ENCODE data around the gene TNN. TPM values are rescaled to one million over a fixed set of nuclear protein-coding genes. Genes with fewer than 3 reads are reported as not detected.

Gene TNN
- total RNA-seq, 3 donors from 2014 or later (not counting 1 experiment from before 2014, with no cell fraction given): not detected

DNA sequence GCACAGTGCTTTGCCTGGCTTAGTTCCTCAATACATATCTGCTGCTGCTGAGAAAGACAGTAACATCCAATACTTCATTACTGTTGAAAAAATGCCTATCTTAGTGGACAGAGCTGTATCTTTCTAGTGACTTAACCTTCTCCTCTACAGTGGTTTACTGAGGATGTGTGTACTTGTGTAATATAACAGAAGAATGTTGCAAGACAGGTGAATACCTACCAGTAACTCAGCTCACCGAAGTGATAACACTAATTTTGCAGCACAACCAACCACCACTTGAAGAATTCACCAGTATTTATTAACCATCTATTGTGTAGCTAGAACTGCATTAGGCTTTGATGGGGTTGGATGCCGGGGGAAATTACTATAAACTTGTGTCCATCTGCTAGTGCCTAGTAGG is 16.6 kb upstream of the TNN start:
- H3K27me3 Mint-ChIP-seq (ENCODE audit: low read depth in 2 of 2): peaks cover 32 to 63% of the 10 kb centered on the region in 2 donors

DNA sequence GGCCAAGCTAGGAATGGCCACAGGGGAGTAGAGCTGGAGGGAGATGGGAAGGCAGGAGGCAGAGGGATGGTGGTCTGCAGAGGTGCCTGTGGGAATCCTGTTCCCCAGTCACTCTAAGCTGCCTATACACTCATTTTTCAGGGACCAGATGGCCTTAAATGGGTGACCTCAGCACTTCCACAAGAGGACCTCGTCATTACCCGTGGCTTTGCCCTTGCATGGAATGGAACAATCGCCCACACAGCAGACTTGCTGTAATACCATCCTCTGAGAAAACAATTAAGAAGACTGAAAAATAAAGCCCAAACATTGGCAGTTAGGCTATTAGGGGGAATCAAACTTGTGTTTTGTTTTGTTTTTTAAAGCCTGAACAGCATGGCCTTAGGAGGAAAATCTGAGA is 12.9 kb upstream of the TNN start:
- ATAC-seq: no peak
- Mint-ChIP-seq H3K4me1 (no peaks in the 10 kb centered on the region), H3K27me3 (ENCODE audit: low read depth in 2 of 2) (peaks cover 19 to 61% of the 10 kb centered on the region in 2 donors), H3K4me3 (no peak overlapping the region), H3K36me3 (peaks cover 7% of the 10 kb centered on the region), H3K27ac (no peak overlapping the region), H3K9me3 (peaks cover 0 to 2% of the 10 kb centered on the region in 2 donors)
- intact Hi-C loops (cut with micrococcal nuclease): no loop called here
- Histone ChIP-seq H3K9me3 (ENCODE audit: control insufficient read depth, insufficient read depth, low read length) (no peaks in the 10 kb centered on the region), H3K36me3 (ENCODE audit: control insufficient read depth, insufficient read depth, low read length) (no peaks in the 10 kb centered on the region), H3K4me3 (ENCODE audit: low read length) (no peak overlapping the region), H3K27ac (ENCODE audit: low read length) (no peak overlapping the region), H3K27me3 (ENCODE audit: control insufficient read depth, insufficient read depth, low read length) (peaks cover 2% of the 10 kb centered on the region), H3K4me1 (ENCODE audit: control insufficient read depth, insufficient read depth, low read length) (no peaks in the 10 kb centered on the region)
- WGBS (ENCODE audit: insufficient coverage): 88% methylated on average over 3 of the region's 3 CpGs
- DNase-seq: no peak
- TF ChIP-seq CTCF (IDR thresholded peaks at IDR 0.05): no peak

More for the DNA sequence above, 16.6 kb upstream of the TNN start:
- Mint-ChIP-seq H3K9me3 (no peaks in the 10 kb centered on the region), H3K4me3 (no peak overlapping the region), H3K27ac (no peak overlapping the region), H3K4me1 (no peaks in the 10 kb centered on the region), H3K36me3 (peaks cover 4% of the 10 kb centered on the region)
- DNase-seq: no peak
- H3K4me3 ChIP-seq (ENCODE audit: low read length): no peak overlapping the region
- no peaks in the 10 kb centered on the region for H3K4me1 ChIP-seq (ENCODE audit: control insufficient read depth, insufficient read depth, low read length)
- H3K27ac ChIP-seq (ENCODE audit: low read length): no peak overlapping the region
- ATAC-seq: no peak
- no peaks in the 10 kb centered on the region for H3K9me3 ChIP-seq (ENCODE audit: control insufficient read depth, insufficient read depth, low read length)
- peaks cover 7% of the 10 kb centered on the region for H3K27me3 ChIP-seq (ENCODE audit: control insufficient read depth, insufficient read depth, low read length)
- intact Hi-C loops (cut with micrococcal nuclease): no loop called here
- H3K36me3 ChIP-seq (ENCODE audit: control insufficient read depth, insufficient read depth, low read length): no peaks in the 10 kb centered on the region
- TF ChIP-seq CTCF (IDR thresholded peaks at IDR 0.05): no peak
- WGBS (ENCODE audit: insufficient coverage): 67% methylated on average over 2 of the region's 2 CpGs

DNA sequence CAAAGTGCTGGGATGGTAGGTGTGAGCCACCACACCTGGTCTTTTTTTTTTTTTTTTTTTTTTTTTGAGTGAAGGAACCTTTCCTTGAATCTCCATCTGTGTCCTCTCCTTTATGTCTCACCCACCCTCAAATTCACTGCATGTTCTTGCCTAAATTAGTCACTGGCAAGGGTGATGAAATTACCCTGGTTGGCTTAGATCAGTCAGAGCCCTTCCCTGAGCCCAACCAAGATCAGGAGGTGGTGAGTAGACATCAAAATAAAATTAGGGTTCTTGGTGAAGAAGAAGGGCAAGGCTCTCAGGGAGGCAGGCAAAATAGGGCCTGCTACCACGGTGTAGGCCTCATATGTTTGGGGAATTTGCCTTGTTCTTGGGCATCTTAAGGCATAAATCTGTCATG is 5.3 kb upstream of the TNN start:
- intact Hi-C loops (cut with micrococcal nuclease): no loop called here
- no peak overlapping the region for H3K4me3 ChIP-seq (ENCODE audit: low read length)
- Mint-ChIP-seq H3K27me3 (ENCODE audit: low read depth in 2 of 2) (peaks cover 5 to 18% of the 10 kb centered on the region in 2 donors), H3K27ac (no peak overlapping the region), H3K4me3 (no peak overlapping the region), H3K36me3 (no peaks in the 10 kb centered on the region), H3K9me3 (no peaks in the 10 kb centered on the region), H3K4me1 (no peaks in the 10 kb centered on the region)
- no peak overlapping the region for H3K27ac ChIP-seq (ENCODE audit: low read length)
- H3K27me3 ChIP-seq (ENCODE audit: control insufficient read depth, insufficient read depth, low read length): no peaks in the 10 kb centered on the region
- H3K36me3 ChIP-seq (ENCODE audit: control insufficient read depth, insufficient read depth, low read length): no peaks in the 10 kb centered on the region
- no peaks in the 10 kb centered on the region for H3K4me1 ChIP-seq (ENCODE audit: control insufficient read depth, insufficient read depth, low read length)
- DNase-seq: no peak
- no peak for ATAC-seq
- TF ChIP-seq CTCF (IDR thresholded peaks at IDR 0.05): no peak
- H3K9me3 ChIP-seq (ENCODE audit: control insufficient read depth, insufficient read depth, low read length): no peaks in the 10 kb centered on the region
- 82% methylated on average over 1 of the region's 1 CpG for WGBS (ENCODE audit: insufficient coverage)

DNA sequence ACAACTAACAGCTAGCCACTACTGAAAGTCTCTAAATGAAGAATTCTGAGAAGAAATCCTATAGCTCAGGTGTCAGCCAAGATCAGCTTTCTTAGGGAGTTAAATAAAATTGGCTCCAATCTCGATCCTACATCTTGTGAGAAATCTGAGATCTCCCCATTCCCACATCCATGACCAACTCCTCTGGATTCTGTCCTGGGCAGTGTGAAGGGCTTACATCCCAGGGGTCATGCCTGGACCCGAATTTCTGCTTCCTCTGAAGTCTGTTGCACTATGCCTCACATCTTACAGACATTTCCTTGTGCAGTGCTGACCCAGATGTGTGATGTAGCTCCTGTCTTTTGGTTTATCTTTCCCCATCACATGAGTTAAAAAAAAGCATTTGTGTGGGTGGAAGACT is 4.8 kb upstream of the TNN start:
- Mint-ChIP-seq H3K27me3 (ENCODE audit: low read depth in 2 of 2) (peaks cover 0 to 18% of the 10 kb centered on the region in 2 donors), H3K9me3 (no peaks in the 10 kb centered on the region), H3K36me3 (no peaks in the 10 kb centered on the region), H3K27ac (no peak overlapping the region), H3K4me1 (no peaks in the 10 kb centered on the region), H3K4me3 (no peak overlapping the region)
- no peaks in the 10 kb centered on the region for H3K9me3 ChIP-seq (ENCODE audit: control insufficient read depth, insufficient read depth, low read length)
- DNase-seq (no peak), ATAC-seq (no peak)
- no peaks in the 10 kb centered on the region for H3K36me3 ChIP-seq (ENCODE audit: control insufficient read depth, insufficient read depth, low read length)
- H3K4me3 ChIP-seq (ENCODE audit: low read length): no peak overlapping the region
- H3K4me1 ChIP-seq (ENCODE audit: control insufficient read depth, insufficient read depth, low read length): no peaks in the 10 kb centered on the region
- H3K27ac ChIP-seq (ENCODE audit: low read length): no peak overlapping the region
- TF ChIP-seq CTCF (IDR thresholded peaks at IDR 0.05): no peak
- intact Hi-C loops (cut with micrococcal nuclease): no loop called here
- 84% methylated on average over 2 of the region's 2 CpGs for WGBS (ENCODE audit: insufficient coverage)
- no peaks in the 10 kb centered on the region for H3K27me3 ChIP-seq (ENCODE audit: control insufficient read depth, insufficient read depth, low read length)

Data from natural killer cell (primary cell).